Iris pigment epithelial cell (primary cell): ENCODE measurements around the gene GBP1.
"Not testable (repeated sequence)": the region's sequence is repeated elsewhere in the genome, so short reads cannot be mapped to it uniquely, and the experiment has no call there.

Experiments used
- DNase-seq: peaks from one replicate; pipeline ENCODE4 v3.0.0-alpha.2; 2011; ENCODE audit warnings: low read depth

The GBP1 gene

GRCh38 chr1:89051300-89051954 is 13.6 kb downstream of the GBP1 start:
- no peak for DNase-seq

- DNase-seq: no peak
Measured at GRCh38 chr1:89050649-89051033, 14.4 kb downstream of the GBP1 start.

GRCh38 chr1:89049901-89050648 is 14.9 kb downstream of the GBP1 start:
- not testable (repeated sequence) for DNase-seq

GRCh38 chr1:89049187-89049586 is 15.8 kb downstream of the GBP1 start:
- DNase-seq: not testable (repeated sequence)

- peak; percentile 58 for DNase-seq
Measured at GRCh38 chr1:89047734-89048133, 17.3 kb downstream of the GBP1 start.

GRCh38 chr1:89046318-89047183 is 18.5 kb downstream of the GBP1 start:
- DNase-seq: not testable (repeated sequence)

GRCh38 chr1:89044970-89045721 is 19.9 kb downstream of the GBP1 start:
- no peak for DNase-seq

- DNase-seq: no peak
Measured at GRCh38 chr1:89043940-89044339, 21.1 kb downstream of the GBP1 start.

- no peak for DNase-seq
Measured at GRCh38 chr1:89042491-89042890, 22.5 kb downstream of the GBP1 start.

- no peak for DNase-seq
Measured at GRCh38 chr1:89041721-89042120, 23.3 kb downstream of the GBP1 start.

- peak; percentile 90 for DNase-seq
Measured at GRCh38 chr1:89041119-89041641, 23.8 kb downstream of the GBP1 start.

GRCh38 chr1:89040315-89040626 is 24.7 kb downstream of the GBP1 start:
- no peak for DNase-seq

GRCh38 chr1:89037186-89037585 is 27.8 kb downstream of the GBP1 start:
- DNase-seq: no peak

GRCh38 chr1:89035080-89035479 is 29.9 kb downstream of the GBP1 start:
- DNase-seq: no peak

GRCh38 chr1:89034004-89034403 is 31.0 kb downstream of the GBP1 start:
- not testable (repeated sequence) for DNase-seq

GRCh38 chr1:89029051-89029450 is 36.0 kb downstream of the GBP1 start:
- peak; percentile 9 for DNase-seq

GRCh38 chr1:89025928-89026327 is 39.1 kb downstream of the GBP1 start:
- no peak for DNase-seq

GRCh38 chr1:89023026-89023425 is 42.0 kb downstream of the GBP1 start:
- no peak for DNase-seq

- peak; percentile 85 for DNase-seq
Measured at GRCh38 chr1:89022167-89022959, 42.6 kb downstream of the GBP1 start, which contains the start of gene GBP3. TSS of gene GBP3 (minus strand) at chr1:89022866. CDS start at chr1:89020721, 2,145 bp downstream.

GRCh38 chr1:89018318-89018717 is 46.7 kb downstream of the GBP1 start:
- not testable (repeated sequence) for DNase-seq

GRCh38 chr1:89008511-89008910 is 56.5 kb downstream of the GBP1 start:
- DNase-seq: no peak
